Heart right ventricle (tissue), 16 donors: Measurements from ENCODE around the gene GTF2A2. TPM values are rescaled to one million over a fixed set of nuclear protein-coding genes. Genes with fewer than 3 reads are reported as not detected.

Source experiments
- ATAC-seq, 8 donors: fragments of 200-7000 bp; cut with Tn5 transposase; one replicate each; pipeline ENCODE4 v1.9.1; 2020; ENCODE audit warnings: mild to moderate bottlenecking in 8 of 8, moderate library complexity in 8 of 8, moderate number of reproducible peaks in 1 of 8
- DNase-seq, 2 donors: peaks; one replicate each; pipeline ENCODE4 v3.0.0-alpha.2; 2020
- H3K27ac ChIP-seq, 10 donors: fragments of 200-600 bp; sonication (generic) in 2 of 10; one replicate each; pipeline versions ENCODE4 v1.5.0 to v1.8.0; 2020 to 2022; ENCODE audit warnings: mild to moderate bottlenecking in 3 of 10
- H3K27me3 ChIP-seq, 7 donors: fragments of 200-600 bp; one replicate each; pipeline ENCODE4 v1.8.0; 2021 to 2022; ENCODE audit warnings: mild to moderate bottlenecking in 2 of 7
- H3K36me3 ChIP-seq, 9 donors: fragments of 200-600 bp; sonication (generic) in 1 of 9; one replicate each; pipeline versions ENCODE4 v1.5.0 to v1.8.0; 2020 to 2022; ENCODE audit warnings: mild to moderate bottlenecking in 2 of 9
- H3K4me1 ChIP-seq, 9 donors: fragments of 200-600 bp; sonication (generic) in 1 of 9; one replicate each; pipeline versions ENCODE4 v1.5.0 to v1.8.0; 2020 to 2022; ENCODE audit warnings: mild to moderate bottlenecking in 4 of 9
- H3K4me3 ChIP-seq, 10 donors: fragments of 200-600 bp; sonication (generic) in 2 of 10; one replicate each; pipeline versions ENCODE4 v1.5.0 to v1.8.0; 2020 to 2022; ENCODE audit warnings: mild to moderate bottlenecking in 7 of 10, moderate library complexity in 2 of 10
- H3K9me3 ChIP-seq, 11 donors: fragments of 200-600 bp in 10 of 11; sonication (generic) in 2 of 11; one replicate each; pipeline versions ENCODE4 v1.5.0 to v1.8.0; 2013 to 2022; ENCODE audit warnings: mild to moderate bottlenecking in 2 of 11, control low read depth in 1 of 11, moderate library complexity in 1 of 11
- WGBS, 2 donors: extraction: QIAGEN DNeasy Blood & Tissue Kit; methylation state at CpG; one replicate each; pipeline ENCODE4 v1.1.7; 2013; ENCODE audit warnings: inconsistent platforms in 1 of 2; 5-methylcytosine and 5-hydroxymethylcytosine counted together
- intact Hi-C, 10 donors: fragments of 100-400 bp; cut with DNase I; formaldehyde crosslinking; loops; one replicate each; pipeline versions ENCODE4 v1.11.1 to v1.14.2; 2022
- long read RNA-seq, 3 donors: library from polyadenylated mRNA; unstranded; transcript quantifications; one replicate each; pipeline ENCODE4 v2.0.0, GENCODE V29; 2020 to 2021
- polyA plus RNA-seq, 2 donors: library from polyadenylated mRNA; stranded (reverse); fragments of 200-250 nt; gene quantifications; one replicate each; pipeline ENCODE4 v1.2.3, GENCODE V29; 2013
- total RNA-seq, 10 donors: library from RNA; stranded (reverse); fragmentation: NEBNext Ultra II Directional in 3 of 10; extraction: Animal tissue kit (Norgen Biotek cat#: 25700) in 3 of 10; gene quantifications; one replicate each; pipeline versions ENCODE4 v1.2.1 to v1.2.4, GENCODE V29; 2021 to 2023
- TF ChIP-seq, protein P1 (sequence below), 9 donors: fragments of 200-600 bp; sonication (generic) in 2 of 9; IDR thresholded peaks; one replicate each; pipeline versions ENCODE4 v1.5.0 to v1.8.0; 2021 to 2022; ENCODE audit warnings: antibody characterized with exemption in 9 of 9, mild to moderate bottlenecking in 5 of 9, moderate library complexity in 1 of 9
- donor health status: Arrhythmogenic right ventricular cardiomyopathy.
- donor health status: ischemic (EF 13 %, LVEDD 7.1; RV severe dilation, severe dysfunction).
- donor health status: healthy with polysubstance abuse.
- donor health status: DM: no; HTN: yes; CAD: no.
- donor health status: DM: no; HTN: no; CAD: no.
- donor health status: ischemic (EF 25% LVEDD 6.9; RV normal size, moderate dysfunction).
- donor health status: ischemic (EF 25% LVEDD 5.7; RV mildly dilated, moderate dysfunction).
- donor health status: healthy.
- donor health status: DM: yes; HTN: yes; CAD: no.
- donor health status: Ischemic cardiomyopathy.
- donor health status: ischemic (EF 35%, LVEDD 5.7; RV mildly dilated, moderate dysfunction).
- donor health status: nonischemic (EF 11% LVEDD 7.7; RV severe dilation, severe dysfunction).
- donor health status: DM: yes; HTN: yes; CAD: no.
- donor health status: PGD.
- donor health status: ischemic (EF 29% LVEDD 5.4; RV normal size, mild dysfunction).
- donor health status: nonischemic (EF 23%, LVEDD 6.1; RV moderate dilation, normal function).

GTF2A2 gene, protein sequence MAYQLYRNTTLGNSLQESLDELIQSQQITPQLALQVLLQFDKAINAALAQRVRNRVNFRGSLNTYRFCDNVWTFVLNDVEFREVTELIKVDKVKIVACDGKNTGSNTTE
- total RNA-seq (100 to 1,000 TPM; 121 to 150 (median 129) TPM), polyA plus RNA-seq (100 to 1,000 TPM in 1 of 2 donors, 10 to 100 TPM in 1; 56.9 to 120 TPM)
- long read RNA-seq, donor 1, transcript GTF2A2-202 (5 exons, 1,582 nt): major isoform, 35 of 43 reads
- long read RNA-seq, donor 1, partial matches to known transcripts: 2 of 43 reads
- long read RNA-seq, donor 1, other reads (novel, unspliced or antisense): 2 of 43 reads
- long read RNA-seq, donor 2, transcript GTF2A2-202 (5 exons, 1,582 nt): major isoform, 31 of 37 reads
- long read RNA-seq, donor 2, partial matches to known transcripts: 1 of 37 reads
- long read RNA-seq, donor 2, other reads (novel, unspliced or antisense): 3 of 37 reads
- long read RNA-seq, donor 3, transcript GTF2A2-202 (5 exons, 1,582 nt): major isoform, 11 of 13 reads
- long read RNA-seq, donor 3, partial matches to known transcripts: 0 of 13 reads
- long read RNA-seq, donor 3, other reads (novel, unspliced or antisense): 1 of 13 reads

DNA sequence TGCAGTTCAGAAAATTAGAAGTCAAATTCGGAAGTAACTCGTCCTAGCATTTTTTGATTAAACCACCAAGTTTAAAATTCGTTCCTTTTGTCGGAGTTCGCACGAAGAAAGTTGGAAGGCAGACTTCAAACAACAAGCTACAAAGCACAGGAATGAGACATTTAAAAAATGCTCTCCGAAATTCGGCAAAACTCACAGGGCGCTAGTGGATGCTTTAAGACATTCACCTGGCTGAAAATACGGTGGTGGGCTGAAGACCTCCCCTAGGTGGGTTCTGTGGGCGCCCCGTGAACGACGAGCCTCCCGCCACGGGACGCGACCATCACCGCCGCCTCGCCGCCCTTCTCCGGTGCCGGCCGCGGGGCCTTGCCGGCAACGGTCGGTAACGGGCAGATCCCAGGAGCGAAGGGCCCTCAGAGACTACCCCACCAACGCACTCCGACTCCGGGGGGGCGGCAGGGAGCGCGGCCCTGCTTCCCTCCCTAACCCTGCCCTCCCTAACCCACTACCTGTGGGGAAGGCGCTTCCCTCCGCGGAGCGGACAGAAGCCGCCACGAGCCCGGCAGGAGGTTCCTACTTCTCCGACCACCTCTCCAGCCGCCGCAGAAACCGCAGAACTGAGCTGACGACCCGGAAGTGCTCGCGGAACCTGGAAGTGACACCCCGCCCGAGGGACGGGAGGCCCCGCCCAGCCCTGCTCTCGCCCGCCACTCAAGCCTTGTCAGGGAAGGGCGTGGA is at the start of gene GTF2A2:
GTF2A2 (minus strand) TSS at position 619 of the 738 bp plus-strand sequence. CDS start 5,238 bp downstream, outside the sequence.
- ATAC-seq: peak; percentile 100
- Histone ChIP-seq H3K27ac (peak within 1 kb of the TSS in 9 of 10 donors; percentile 59 to 90 (median 85)), H3K4me1 (peaks cover 0 to 32% (median 23%) of the 10 kb centered on the region in 9 donors), H3K9me3 (peaks cover 0 to 8% (median 0%) of the 10 kb centered on the region in 11 donors), H3K36me3 (peaks cover 0 to 53% (median 11%) of the 10 kb centered on the region in 9 donors), H3K27me3 (no peaks in the 10 kb centered on the region), H3K4me3 (peak within 1 kb of the TSS; percentile 73 to 99 (median 92))
- TF ChIP-seq, protein P1, sequence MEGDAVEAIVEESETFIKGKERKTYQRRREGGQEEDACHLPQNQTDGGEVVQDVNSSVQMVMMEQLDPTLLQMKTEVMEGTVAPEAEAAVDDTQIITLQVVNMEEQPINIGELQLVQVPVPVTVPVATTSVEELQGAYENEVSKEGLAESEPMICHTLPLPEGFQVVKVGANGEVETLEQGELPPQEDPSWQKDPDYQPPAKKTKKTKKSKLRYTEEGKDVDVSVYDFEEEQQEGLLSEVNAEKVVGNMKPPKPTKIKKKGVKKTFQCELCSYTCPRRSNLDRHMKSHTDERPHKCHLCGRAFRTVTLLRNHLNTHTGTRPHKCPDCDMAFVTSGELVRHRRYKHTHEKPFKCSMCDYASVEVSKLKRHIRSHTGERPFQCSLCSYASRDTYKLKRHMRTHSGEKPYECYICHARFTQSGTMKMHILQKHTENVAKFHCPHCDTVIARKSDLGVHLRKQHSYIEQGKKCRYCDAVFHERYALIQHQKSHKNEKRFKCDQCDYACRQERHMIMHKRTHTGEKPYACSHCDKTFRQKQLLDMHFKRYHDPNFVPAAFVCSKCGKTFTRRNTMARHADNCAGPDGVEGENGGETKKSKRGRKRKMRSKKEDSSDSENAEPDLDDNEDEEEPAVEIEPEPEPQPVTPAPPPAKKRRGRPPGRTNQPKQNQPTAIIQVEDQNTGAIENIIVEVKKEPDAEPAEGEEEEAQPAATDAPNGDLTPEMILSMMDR (IDR thresholded peaks at IDR 0.05): no peak
- WGBS, 2 donors: 1% methylated on average over 59 of the region's 59 CpGs
- peak; percentile 95 to 96 for DNase-seq
- intact Hi-C loops: loop anchor here in 1 of 10 donors (2.0 to 10.0 kb wide), 2 partner anchors 32 to 722 kb away; partner anchors contain the start of genes BNIP2 and SLTM

- no peak for ATAC-seq
- peaks cover 0 to 10% (median 4%) of the 10 kb centered on the region in 11 donors for H3K9me3 ChIP-seq
These were observed 46.9 kb upstream of the GTF2A2 start for GRCh38 chr15:59703979-59704796.

DNA sequence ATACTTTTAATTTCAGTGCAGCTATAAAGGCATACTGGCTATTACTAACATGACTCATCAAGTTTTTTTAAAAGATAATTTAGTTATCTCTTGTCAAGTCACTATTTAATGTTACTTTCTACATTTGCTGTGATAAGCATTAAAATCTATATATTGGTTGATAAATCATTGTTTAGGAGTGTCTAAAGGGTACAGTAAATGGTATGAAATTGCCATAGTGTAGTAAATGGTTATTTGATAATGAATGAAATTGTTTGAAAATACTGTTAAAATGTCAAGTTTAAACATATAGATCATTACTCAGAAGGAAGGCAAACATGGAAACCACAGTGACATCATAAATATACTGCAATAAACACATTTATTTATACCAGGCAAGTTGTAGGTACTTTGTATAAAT is 45.0 kb upstream of the GTF2A2 start:
- H3K27me3 ChIP-seq: peaks cover 0 to 14% (median 4%) of the 10 kb centered on the region in 7 donors
- ATAC-seq (no peak), DNase-seq (no peak)
- no peak overlapping the region for H3K27ac ChIP-seq
- no peak overlapping the region for H3K4me3 ChIP-seq
- intact Hi-C loops: no loop called here
- TF ChIP-seq, protein P1 (IDR thresholded peaks at IDR 0.05): no peak
- peaks cover 0 to 4% (median 0%) of the 10 kb centered on the region in 11 donors for H3K9me3 ChIP-seq
- no peaks in the 10 kb centered on the region for H3K4me1 ChIP-seq
- H3K36me3 ChIP-seq: no peaks in the 10 kb centered on the region

More at GRCh38 chr15:59703979-59704796, 46.9 kb upstream of the GTF2A2 start:
- Histone ChIP-seq H3K4me1 (no peaks in the 10 kb centered on the region), H3K36me3 (no peaks in the 10 kb centered on the region), H3K27me3 (peaks cover 0 to 11% (median 4%) of the 10 kb centered on the region in 7 donors), H3K4me3 (no peak overlapping the region), H3K27ac (no peak overlapping the region)
- 66 to 73% methylated on average over 6 of the region's 6 CpGs for WGBS, 2 donors
- TF ChIP-seq, protein P1 (IDR thresholded peaks at IDR 0.05): no peak
- DNase-seq: no peak
- intact Hi-C loops: no loop called here
